Hypothalamus (tissue), 51 donors: ENCODE data around the gene RAB6A.

ENCODE experiments used
- DNase-seq, 51 donors: peaks; one replicate each; lab custom pipeline; 2025; lab: John Stamatoyannopoulos, UW

The RAB6A gene

DNA sequence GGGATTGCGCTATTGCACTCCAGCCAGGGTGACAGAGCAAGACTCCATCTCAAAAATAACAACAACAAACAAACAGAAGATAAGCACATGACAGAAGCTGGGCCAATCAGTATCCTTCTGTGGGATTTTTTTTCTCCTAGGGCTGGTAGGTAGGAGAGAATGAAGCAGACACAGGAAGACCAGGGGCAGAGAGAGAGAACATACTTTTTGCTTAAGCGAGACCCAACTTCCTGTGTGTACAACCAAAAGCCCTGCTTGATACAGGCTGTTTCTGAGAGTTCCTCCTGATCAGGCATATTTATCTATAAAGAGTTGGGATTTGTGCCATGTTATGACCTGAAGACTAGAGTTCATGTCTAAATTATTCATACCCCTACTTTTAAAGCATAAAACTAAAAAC, 126.9 kb downstream of the RAB6A start:
- no peak for DNase-seq

DNA sequence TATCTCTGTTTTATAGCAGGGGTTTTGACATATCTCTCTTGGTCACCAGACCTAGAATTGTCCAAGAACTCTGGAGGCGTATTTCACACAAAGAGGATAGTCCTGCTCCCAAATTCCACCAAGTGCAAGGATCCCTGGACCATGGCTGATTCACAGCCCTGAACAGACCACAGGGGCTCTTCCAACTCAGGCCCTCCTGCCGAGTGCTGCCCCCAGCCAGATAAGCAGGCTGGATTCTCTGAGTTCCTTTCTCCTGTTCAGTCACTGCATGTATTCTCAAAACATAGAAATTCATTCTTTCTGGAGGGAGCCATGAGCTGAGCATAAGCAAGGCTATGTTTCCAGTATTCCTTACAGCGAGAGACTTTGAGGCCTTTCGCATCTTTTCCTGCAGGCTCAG, 127.9 kb downstream of the RAB6A start:
- DNase-seq: no peak

DNA sequence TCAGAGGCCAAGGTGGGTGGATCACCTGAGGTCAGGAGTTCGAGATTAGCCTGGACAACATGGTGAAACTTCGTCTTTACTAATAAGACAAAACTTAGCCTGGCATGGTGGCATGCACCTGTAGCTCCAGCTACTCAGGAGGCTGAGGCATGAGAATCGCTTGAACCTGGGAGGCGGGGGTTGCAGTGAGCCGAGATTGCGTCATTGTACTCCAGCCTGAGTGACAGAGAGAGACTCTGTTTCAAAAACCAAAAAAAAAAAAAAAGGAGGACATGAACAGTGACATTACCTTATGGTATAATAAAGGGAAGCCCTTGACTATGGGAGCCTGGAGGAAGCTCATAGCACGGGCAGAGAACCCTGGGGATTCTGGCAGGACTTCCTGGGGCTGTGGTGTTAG, 131.0 kb downstream of the RAB6A start:
- no peak for DNase-seq

DNA sequence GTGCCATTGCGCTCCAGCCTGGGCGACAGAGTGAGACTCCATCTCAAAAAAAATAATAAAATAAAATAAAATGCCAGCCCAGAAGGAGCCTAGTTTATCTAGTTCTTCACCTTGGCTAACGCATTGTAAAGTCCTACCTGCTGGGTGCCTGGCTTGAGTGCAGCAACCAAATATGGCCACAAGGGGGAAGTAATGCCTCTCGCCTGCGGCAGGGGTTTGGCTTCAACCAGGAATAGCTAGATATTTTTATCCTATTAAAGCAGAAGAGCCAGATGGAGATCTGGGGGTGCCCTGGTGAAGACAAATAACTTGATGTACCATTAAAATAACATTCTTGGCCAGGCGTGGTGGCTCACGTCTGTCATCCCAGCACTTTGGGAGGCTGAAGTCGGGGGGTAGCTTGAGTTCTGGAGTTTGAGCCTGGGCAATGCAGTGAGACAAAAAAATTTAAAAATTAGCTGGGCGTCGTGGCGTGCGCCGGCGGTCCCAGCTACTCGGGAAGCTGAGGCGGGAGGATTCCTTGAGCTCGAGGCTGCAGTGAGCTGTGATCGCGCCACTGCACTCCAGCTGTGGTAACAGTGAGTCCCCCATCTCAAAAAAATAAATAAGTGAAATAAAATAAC, 135.1 kb downstream of the RAB6A start:
- DNase-seq: peak in 48 of 51 donors; percentile 4 to 82 (median 54)
